Endothelial cell of umbilical vein (primary cell): ENCODE measurements around the gene COL18A1. TPM values are rescaled to one million over a fixed set of nuclear protein-coding genes. Genes with fewer than 3 reads are reported as not detected.

ENCODE experiments used
- BruUV-seq: library from RNA; stranded (reverse); fragments of 400-500 nt; replicated peaks from 2 replicates; lab custom pipeline; 2021; lab: Mats Ljungman, UMichigan
- CTCF ChIA-PET: fragments of 300-600, 350-600 bp; sonication (Branson Sonifier 250); formaldehyde crosslinking; loops from one replicate; lab custom pipeline; 2021; ENCODE audit warnings: antibody characterized with exemption, inconsistent platforms; lab: Charles Lee
- POLR2A ChIA-PET: fragments of 300-600, 350-600 bp; sonication (Branson Sonifier 250); formaldehyde crosslinking; loops from one replicate; lab custom pipeline; 2021; ENCODE audit warnings: antibody characterized with exemption, inconsistent platforms; lab: Charles Lee
- DNase-seq: peaks from one replicate; pipeline ENCODE4 v3.0.0-alpha.2; 2011; ENCODE audit warnings: low read depth, low spot score
- FAIRE-seq: peaks from 2 replicates; lab custom pipeline; 2011; peaks lifted over from hg19 to GRCh38; lab: Jason Lieb, UNC
- H2AFZ ChIP-seq: 2 replicates; pipeline ENCODE4 v1.6.0; 2012; ENCODE audit warnings: low read depth, low read length, control low read depth, inconsistent platforms
- H3K27ac ChIP-seq: 2 replicates; pipeline ENCODE4 v1.5.1; 2011; ENCODE audit warnings: low read depth, mild to moderate bottlenecking, control low read depth, low read length, moderate library complexity; ENCODE audit not compliant: insufficient read depth
- H3K27me3 ChIP-seq, 2 experiments: 2 replicates each; pipeline versions ENCODE4 v1.6.0 to v1.6.1; 2011; ENCODE audit warnings: low read length in 2 of 2, mixed read lengths in 1 of 2; ENCODE audit not compliant: control insufficient read depth in 2 of 2, insufficient read depth in 2 of 2
- H3K36me3 ChIP-seq, 2 experiments: 2 replicates in 1 of 2; 3 replicates in 1 of 2; pipeline ENCODE4 v1.5.1; 2011; ENCODE audit warnings: low read length in 2 of 2, mild to moderate bottlenecking in 1 of 2, moderate library complexity in 1 of 2; ENCODE audit not compliant: control insufficient read depth in 2 of 2, insufficient read depth in 2 of 2; ENCODE audit errors: extremely low read depth in 1 of 2
- H3K4me1 ChIP-seq: 3 replicates; pipeline ENCODE4 v1.5.1; 2011; ENCODE audit warnings: mild to moderate bottlenecking, low read length; ENCODE audit not compliant: control insufficient read depth, insufficient read depth; ENCODE audit errors: extremely low read depth
- H3K4me2 ChIP-seq: 2 replicates; pipeline ENCODE4 v1.6.1; 2011; ENCODE audit warnings: low read length, control low read depth, mixed read lengths; ENCODE audit not compliant: insufficient read depth
- H3K4me3 ChIP-seq, 3 experiments: fragments of 200-600 bp in 1 of 3; sonication (generic), shearing (Covaris generic) in 1 of 3; replicated peaks in 1 of 3; 2 replicates each; pipeline ENCODE4 v1.5.1; 2011 to 2016; ENCODE audit warnings: control low read depth in 3 of 3, low read length in 3 of 3, mild to moderate bottlenecking in 2 of 3, inconsistent platforms in 1 of 3, low read depth in 1 of 3, moderate library complexity in 1 of 3; ENCODE audit not compliant: insufficient read depth in 1 of 3
- H3K79me2 ChIP-seq: 2 replicates; pipeline ENCODE4 v1.6.0; 2012; ENCODE audit warnings: low read length, inconsistent platforms; ENCODE audit not compliant: control insufficient read depth, insufficient read depth
- H3K9ac ChIP-seq: replicated peaks from 2 replicates; pipeline ENCODE3; 2011; ENCODE audit warnings: low read length, control low read depth; ENCODE audit not compliant: insufficient read depth; ENCODE audit errors: extremely low read depth
- H3K9me1 ChIP-seq: replicated peaks from 3 replicates; pipeline ENCODE4 v1.6.0; 2011; ENCODE audit warnings: mild to moderate bottlenecking, low read length; ENCODE audit not compliant: control insufficient read depth, insufficient read depth; ENCODE audit errors: extremely low read depth
- H3K9me3 ChIP-seq: replicated peaks from 2 replicates; pipeline ENCODE4 v1.5.1; 2012; ENCODE audit warnings: low read length, inconsistent platforms; ENCODE audit not compliant: control insufficient read depth, insufficient read depth
- H4K20me1 ChIP-seq: replicated peaks from 2 replicates; pipeline ENCODE3; 2011; ENCODE audit warnings: mild to moderate bottlenecking, low read length; ENCODE audit not compliant: control insufficient read depth, insufficient read depth; ENCODE audit errors: extremely low read depth
- CTCF ChIP-seq, 2 donors: IDR thresholded peaks; 1 replicate in 1 of 2; 2 replicates in 1 of 2; pipeline ENCODE4 v1.5.1; 2011; ENCODE audit warnings: low read length in 2 of 2, mild to moderate bottlenecking in 2 of 2, moderate library complexity in 2 of 2, control low read depth in 1 of 2, inconsistent platforms in 1 of 2, low read depth in 1 of 2; ENCODE audit not compliant: insufficient read depth in 1 of 2; ENCODE audit errors: extremely low read depth in 1 of 2
- EZH2 ChIP-seq: IDR thresholded peaks from 2 replicates; pipeline ENCODE4 v1.6.1; 2012; ENCODE audit warnings: borderline replicate concordance, low read depth, mild to moderate bottlenecking, moderate library complexity, low read length, inconsistent platforms; ENCODE audit not compliant: severe bottlenecking
- FOS ChIP-seq: IDR thresholded peaks from 2 replicates; pipeline ENCODE4 v1.6.1; 2011; ENCODE audit warnings: mild to moderate bottlenecking, low read length, moderate library complexity, borderline replicate concordance; ENCODE audit not compliant: insufficient read depth
- GATA2 ChIP-seq: IDR thresholded peaks from 2 replicates; pipeline ENCODE4 v1.7.0; 2011; ENCODE audit warnings: low read depth, mild to moderate bottlenecking, moderate library complexity, mixed read lengths, low read length; ENCODE audit not compliant: insufficient read length, insufficient read depth
- JUN ChIP-seq: IDR thresholded peaks from 2 replicates; pipeline ENCODE4 v1.6.1; 2011; ENCODE audit warnings: borderline replicate concordance, low read depth; ENCODE audit not compliant: insufficient read length, insufficient read depth
- MAX ChIP-seq: IDR thresholded peaks from 2 replicates; pipeline ENCODE4 v1.6.1; 2011; ENCODE audit not compliant: insufficient read depth, insufficient read length
- MYC ChIP-seq: IDR thresholded peaks from one replicate; pipeline ENCODE4 v1.6.1; 2011; ENCODE audit warnings: mild to moderate bottlenecking, low read depth, low read length
- POLR2A ChIP-seq: IDR thresholded peaks from 2 replicates; pipeline ENCODE4 v1.6.1; 2012; ENCODE audit warnings: low read depth, mild to moderate bottlenecking, control low read depth, low read length
- POLR2AphosphoS5 ChIP-seq: IDR thresholded peaks from 2 replicates; pipeline ENCODE4 v1.6.1; 2012; ENCODE audit warnings: low read depth, mild to moderate bottlenecking, control low read depth, low read length, moderate library complexity; ENCODE audit not compliant: insufficient read depth
- dilution Hi-C: fragments of 300-500 bp; cut with MboI; formaldehyde crosslinking; loops from one replicate; pipeline ENCODE4 v1.15.0; 2019; ENCODE audit warnings: low sequenced_read_pairs; ENCODE audit not compliant: extremely low pct_ligation_motif_present
- intact Hi-C: fragments of 100-400 bp; cut with micrococcal nuclease; formaldehyde crosslinking; loops from one replicate; pipeline ENCODE4 v1.10.0; 2022
- polyA plus RNA-seq, 4 experiments: library from polyadenylated mRNA; depleted of rRNA in 3 of 4; stranded (reverse) in 3 of 4; unstranded in 1 of 4; fragments of >200 nt; gene quantifications; 2 replicates each; pipeline versions ENCODE4 v1.2.1 to v1.2.3, GENCODE V29; 2011 to 2012; ENCODE audit warnings: missing spikeins in 1 of 4
- total RNA-seq: library from RNA; stranded (reverse); gene quantifications from 2 replicates; pipeline ENCODE4 v1.2.3, GENCODE V29; 2021

The COL18A1 gene
- total and polyA plus RNA-seq, 2 donors (not counting 3 experiments of a cell fraction or from before 2014, with no cell fraction given) = 198 to 252 TPM

GRCh38 chr21:45559216-45560105 lies 154.5 kb downstream of the COL18A1 start:
- Histone ChIP-seq H2AFZ (no peak overlapping the region), H3K27ac (no peak overlapping the region), H3K27me3 (peaks cover 11 to 27% of the 10 kb centered on the region in 2 experiments), H3K9me3 (no peaks in the 10 kb centered on the region), H3K9me1 (no peaks in the 10 kb centered on the region), H3K4me1 (peaks cover 5% of the 10 kb centered on the region), H3K36me3 (no peaks in the 10 kb centered on the region), H4K20me1 (no peaks in the 10 kb centered on the region), H3K4me2 (no peak overlapping the region), H3K9ac (no peak overlapping the region), H3K79me2 (no peaks in the 10 kb centered on the region), H3K4me3 (no peak overlapping the region)
- TF ChIP-seq EZH2 = no peak
- TF ChIP-seq POLR2A = no peak
- no peak for TF ChIP-seq GATA2
- TF ChIP-seq MAX = no peak
- no peak for TF ChIP-seq POLR2AphosphoS5
- no peak for TF ChIP-seq FOS
- no peak for TF ChIP-seq CTCF (IDR thresholded peaks at IDR 0.05; ENCODE audit: extremely low read depth in 1 of 2, insufficient read depth in 1 of 2, low read depth in 1 of 2, low read length in 2 of 2)
- TF ChIP-seq MYC = no peak
- no peak for TF ChIP-seq JUN
- BruUV-seq = no TSS peak
- CTCF ChIA-PET = interaction anchor here (0.9 to 1.5 kb wide), 4 partner anchors 26 to 321 kb away, joined by 3 to 4 read pairs (median 3); no protein-coding TSS in a partner anchor
- FAIRE-seq (no peak), DNase-seq (no peak)
- POLR2A ChIA-PET = no interaction called here
- dilution Hi-C loops (no loop called here), intact Hi-C loops (no loop called here)
